K562 (cell line): ENCODE measurements around the gene GFI1. TPM values are rescaled to one million over a fixed set of nuclear protein-coding genes. Genes with fewer than 3 reads are reported as not detected.

Experiments used
- ARID2 ChIP-seq: fragments of 450-650 bp; IDR thresholded peaks from 2 replicates; pipeline ENCODE4 v1.6.1; 2017; ENCODE audit warnings: antibody characterized with exemption, mild to moderate bottlenecking
- BRD9 ChIP-seq: fragments of 450-650 bp; IDR thresholded peaks from 2 replicates; pipeline ENCODE4 v1.6.1; 2018; ENCODE audit warnings: low read depth; ENCODE audit not compliant: partially characterized antibody
- CBFA2T2 ChIP-seq: fragments of 450-650 bp; conservative IDR thresholded peaks from 2 replicates; pipeline ENCODE4 v1.6.1; 2017; ENCODE audit warnings: mild to moderate bottlenecking
- CSDE1 ChIP-seq, 2 experiments: fragments of 450-650 bp; IDR thresholded peaks; 2 replicates each; pipeline ENCODE4 v1.6.1; 2016; ENCODE audit warnings: mild to moderate bottlenecking in 1 of 2
- EP400 ChIP-seq: fragments of 450-650 bp; IDR thresholded peaks from 2 replicates; pipeline ENCODE4 v1.6.1; 2017; ENCODE audit warnings: antibody characterized with exemption, mild to moderate bottlenecking, moderate library complexity
- FOSL1 ChIP-seq: fragments of 200-800 bp; sonication (Bioruptor generic); conservative IDR thresholded peaks from 2 replicates; pipeline ENCODE4 v1.6.1; 2016; ENCODE audit warnings: missing genetic modification characterization, missing compliant biosample characterization
- GATAD2B ChIP-seq: fragments of 450-650 bp; IDR thresholded peaks from 2 replicates; pipeline ENCODE4 v1.6.1; 2017; ENCODE audit warnings: mild to moderate bottlenecking, borderline replicate concordance
- HDGF ChIP-seq: fragments of 450-650 bp; IDR thresholded peaks from 2 replicates; pipeline ENCODE4 v1.6.1; 2016
- HNRNPL ChIP-seq: fragments of 200-400 bp; formaldehyde crosslinking; IDR thresholded peaks from 2 replicates; pipeline ENCODE4 v1.6.1; 2017; ENCODE audit warnings: low read depth, mild to moderate bottlenecking, low read length
- ILF3 ChIP-seq: fragments of 450-650 bp; IDR thresholded peaks from 2 replicates; pipeline ENCODE4 v1.6.1; 2018; ENCODE audit warnings: antibody characterized with exemption, mild to moderate bottlenecking, moderate library complexity, borderline replicate concordance
- KLF1 ChIP-seq: fragments of 450-650 bp; IDR thresholded peaks from 2 replicates; pipeline ENCODE4 v1.6.1; 2016; ENCODE audit warnings: missing genetic modification characterization, missing compliant biosample characterization
- MAFF ChIP-seq: IDR thresholded peaks from 2 replicates; pipeline ENCODE4 v1.6.1; 2012; ENCODE audit warnings: low read length, improper control_type of control experiment
- MAFG ChIP-seq: fragments of 450-650 bp; conservative IDR thresholded peaks from 2 replicates; pipeline ENCODE4 v1.6.1; 2016; ENCODE audit warnings: missing genetic modification characterization, missing compliant biosample characterization
- MCM2 ChIP-seq: fragments of 450-650 bp; IDR thresholded peaks from 2 replicates; pipeline ENCODE4 v1.6.1; 2017; ENCODE audit warnings: low read depth, mild to moderate bottlenecking
- MCM5 ChIP-seq: fragments of 450-650 bp; IDR thresholded peaks from 2 replicates; pipeline ENCODE4 v1.6.1; 2016; ENCODE audit warnings: low read depth
- MEF2D ChIP-seq: conservative IDR thresholded peaks from 2 replicates; pipeline ENCODE4 v1.6.1; 2016; ENCODE audit warnings: low read depth, missing genetic modification characterization, missing compliant biosample characterization
- MYNN ChIP-seq, 2 experiments: sonication (generic); formaldehyde crosslinking in 1 of 2; IDR thresholded peaks; 2 replicates each; pipeline versions ENCODE4 v1.5.0 to v1.6.1; 2016 to 2020; ENCODE audit warnings: antibody characterized with exemption in 1 of 2, missing genetic modification reagents in 1 of 2
- NRF1 ChIP-seq, 2 experiments: fragments of 450-650 bp; IDR thresholded peaks in 1 of 2; conservative IDR thresholded peaks in 1 of 2; 2 replicates each; pipeline ENCODE4 v1.6.1; 2014; ENCODE audit warnings: mild to moderate bottlenecking in 2 of 2
- PCBP1 ChIP-seq: fragments of 200-400 bp; formaldehyde crosslinking; IDR thresholded peaks from 2 replicates; pipeline ENCODE4 v1.6.1; 2018; ENCODE audit warnings: mild to moderate bottlenecking, low read depth, low read length; ENCODE audit not compliant: poor library complexity, severe bottlenecking
- POLR2AphosphoS2 ChIP-seq: IDR thresholded peaks from 2 replicates; pipeline ENCODE4 v1.6.1; 2012; ENCODE audit warnings: low read length, improper control_type of control experiment
- POLR2B ChIP-seq: fragments of 450-650 bp; IDR thresholded peaks from 2 replicates; pipeline ENCODE4 v1.6.1; 2018; ENCODE audit warnings: low read depth; ENCODE audit not compliant: partially characterized antibody
- SMAD4 ChIP-seq: fragments of 250-450 bp; sonication (Bioruptor Pico); conservative IDR thresholded peaks from 2 replicates; pipeline ENCODE4 v1.8.0; 2021; ENCODE audit warnings: inconsistent platforms, mild to moderate bottlenecking, moderate library complexity
- TAF1 ChIP-seq: IDR thresholded peaks from 2 replicates; pipeline ENCODE4 v1.6.1; 2011; ENCODE audit warnings: mild to moderate bottlenecking, low read length, moderate library complexity; ENCODE audit not compliant: insufficient read depth, control insufficient read depth, severe bottlenecking; ENCODE audit errors: extremely low read depth
- ZNF584 ChIP-seq: fragments of 200-800 bp; sonication (Bioruptor generic); IDR thresholded peaks from 2 replicates; pipeline ENCODE4 v1.6.1; 2016; ENCODE audit warnings: low read depth, mild to moderate bottlenecking, missing genetic modification characterization, missing compliant biosample characterization
- ZNF707 ChIP-seq: fragments of 250-450 bp; sonication (Bioruptor Pico); conservative IDR thresholded peaks from 2 replicates; pipeline ENCODE4 v1.8.0; 2022; ENCODE audit warnings: inconsistent platforms, mild to moderate bottlenecking, moderate library complexity
- polyA plus RNA-seq, 8 experiments: library from polyadenylated mRNA; depleted of rRNA in 4 of 8; stranded (reverse) in 5 of 8; unstranded in 3 of 8; fragments of >200 nt; fragmentation: Nextera tagmentation in 2 of 8; fragmentation: Illumina TruSeq in 1 of 8; extraction: Ambion mirVana in 2 of 8; extraction: Trizol in 1 of 8; gene quantifications; 2 replicates each; pipeline versions ENCODE4 v1.2.1 to v1.2.3, GENCODE V29; 2011 to 2014; ENCODE audit warnings: inconsistent platforms in 1 of 8, missing spikeins in 1 of 8
- total RNA-seq, 7 experiments: library from RNA; depleted of rRNA in 6 of 7; stranded (reverse); fragments of >200 nt in 6 of 7; fragmentation: Illumina TruSeq in 2 of 7; extraction: Trizol in 2 of 7; gene quantifications; 2 replicates each; pipeline versions ENCODE4 v1.2.1 to v1.2.3, GENCODE V29; 2011 to 2021; ENCODE audit warnings: low replicate concordance in 1 of 7
- TF ChIP-seq, protein P1 (sequence below): fragments of 250-450 bp; sonication (Bioruptor Pico); IDR thresholded peaks from 2 replicates; pipeline ENCODE4 v1.4.0; 2020; ENCODE audit warnings: mild to moderate bottlenecking, moderate library complexity
- TF ChIP-seq, protein P2 (sequence below): fragments of 200-800 bp; sonication (Bioruptor generic); IDR thresholded peaks from 2 replicates; pipeline ENCODE4 v1.6.1; 2017; ENCODE audit warnings: missing genetic modification characterization, missing compliant biosample characterization
- TF ChIP-seq, protein P3 (sequence below): fragments of 250-450 bp; sonication (Bioruptor Pico); IDR thresholded peaks from 2 replicates; pipeline ENCODE4 v1.8.0; 2022; ENCODE audit warnings: moderate library complexity, mild to moderate bottlenecking, inconsistent platforms

The GFI1 gene
- total and polyA plus RNA-seq, 9 of the 15 experiments (the other 6 are each of a cell fraction or from before 2014, with no cell fraction given), result 0.07 to 0.93 (median 0.46) TPM

DNA sequence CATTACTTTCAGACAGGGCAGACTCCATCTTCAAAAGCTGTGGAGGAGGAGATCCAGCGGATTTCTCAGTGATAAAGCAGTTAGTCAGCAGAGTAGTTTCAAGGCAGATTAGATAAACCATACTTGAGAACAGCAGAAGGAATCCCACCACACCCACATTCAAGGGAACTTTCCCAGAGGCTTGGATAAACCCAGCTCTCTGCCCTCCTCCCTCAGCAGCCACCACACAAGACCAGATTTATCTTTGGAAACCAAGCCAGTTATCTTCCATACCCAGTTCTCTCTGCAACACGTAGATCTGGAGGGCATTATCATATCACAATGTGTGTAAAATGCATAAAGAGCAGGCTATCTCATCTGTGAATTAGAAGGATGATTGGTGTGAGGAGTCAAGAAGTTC is 40.2 kb downstream of the GFI1 start (continued):
- TF ChIP-seq, protein P1, sequence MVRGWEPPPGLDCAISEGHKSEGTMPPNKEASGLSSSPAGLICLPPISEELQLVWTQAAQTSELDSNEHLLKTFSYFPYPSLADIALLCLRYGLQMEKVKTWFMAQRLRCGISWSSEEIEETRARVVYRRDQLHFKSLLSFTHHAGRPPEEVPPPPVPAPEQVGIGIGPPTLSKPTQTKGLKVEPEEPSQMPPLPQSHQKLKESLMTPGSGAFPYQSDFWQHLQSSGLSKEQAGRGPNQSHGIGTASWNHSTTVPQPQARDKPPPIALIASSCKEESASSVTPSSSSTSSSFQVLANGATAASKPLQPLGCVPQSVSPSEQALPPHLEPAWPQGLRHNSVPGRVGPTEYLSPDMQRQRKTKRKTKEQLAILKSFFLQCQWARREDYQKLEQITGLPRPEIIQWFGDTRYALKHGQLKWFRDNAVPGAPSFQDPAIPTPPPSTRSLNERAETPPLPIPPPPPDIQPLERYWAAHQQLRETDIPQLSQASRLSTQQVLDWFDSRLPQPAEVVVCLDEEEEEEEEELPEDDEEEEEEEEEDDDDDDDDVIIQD (CRISPR knock-in tag), result no peak
- TF ChIP-seq POLR2AphosphoS2 (no peak), GATAD2B (peak; percentile 75; the same call in 1 of the 2 replicates), CBFA2T2 (peak; percentile 95), MAFF (peak; percentile 44; the same call in 1 of the 2 replicates), ZNF584 (0 out of 2 replicates have a peak, but pooled peaks have one; percentile 65), MCM5 (no peak), PCBP1 (no peak), FOSL1 (tag) (peak; percentile 98), ILF3 (no peak), MEF2D (tag) (peak; percentile 41; the same call in 1 of the 2 replicates), BRD9 (no peak), MYNN (IDR thresholded peaks at IDR 0.05) (peak; percentile 44; the same call in 1 of the 2 replicates), MYNN (CRISPR knock-in tag; IDR thresholded peaks at IDR 0.05) (no peak), POLR2B (no peak), ZNF707 (CRISPR knock-in tag) (no peak), MCM2 (no peak), TAF1 (no peak), SMAD4 (CRISPR knock-in tag) (peak; percentile 84), KLF1 (tag) (no peak), MAFG (tag) (peak; percentile 36), NRF1 (conservative IDR thresholded peaks at IDR 0.05 in 1 of 2, IDR thresholded peaks at IDR 0.05 in 1 of 2) (no peak), HDGF (no peak), HNRNPL (no peak), CSDE1 (IDR thresholded peaks at IDR 0.05) (no peak), ARID2 (no peak), EP400 (no peak)
- TF ChIP-seq, protein P2, sequence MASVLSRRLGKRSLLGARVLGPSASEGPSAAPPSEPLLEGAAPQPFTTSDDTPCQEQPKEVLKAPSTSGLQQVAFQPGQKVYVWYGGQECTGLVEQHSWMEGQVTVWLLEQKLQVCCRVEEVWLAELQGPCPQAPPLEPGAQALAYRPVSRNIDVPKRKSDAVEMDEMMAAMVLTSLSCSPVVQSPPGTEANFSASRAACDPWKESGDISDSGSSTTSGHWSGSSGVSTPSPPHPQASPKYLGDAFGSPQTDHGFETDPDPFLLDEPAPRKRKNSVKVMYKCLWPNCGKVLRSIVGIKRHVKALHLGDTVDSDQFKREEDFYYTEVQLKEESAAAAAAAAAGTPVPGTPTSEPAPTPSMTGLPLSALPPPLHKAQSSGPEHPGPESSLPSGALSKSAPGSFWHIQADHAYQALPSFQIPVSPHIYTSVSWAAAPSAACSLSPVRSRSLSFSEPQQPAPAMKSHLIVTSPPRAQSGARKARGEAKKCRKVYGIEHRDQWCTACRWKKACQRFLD (CRISPR knock-in tag), result peak; percentile 71; the same call in 1 of the 2 replicates
- TF ChIP-seq, protein P3, sequence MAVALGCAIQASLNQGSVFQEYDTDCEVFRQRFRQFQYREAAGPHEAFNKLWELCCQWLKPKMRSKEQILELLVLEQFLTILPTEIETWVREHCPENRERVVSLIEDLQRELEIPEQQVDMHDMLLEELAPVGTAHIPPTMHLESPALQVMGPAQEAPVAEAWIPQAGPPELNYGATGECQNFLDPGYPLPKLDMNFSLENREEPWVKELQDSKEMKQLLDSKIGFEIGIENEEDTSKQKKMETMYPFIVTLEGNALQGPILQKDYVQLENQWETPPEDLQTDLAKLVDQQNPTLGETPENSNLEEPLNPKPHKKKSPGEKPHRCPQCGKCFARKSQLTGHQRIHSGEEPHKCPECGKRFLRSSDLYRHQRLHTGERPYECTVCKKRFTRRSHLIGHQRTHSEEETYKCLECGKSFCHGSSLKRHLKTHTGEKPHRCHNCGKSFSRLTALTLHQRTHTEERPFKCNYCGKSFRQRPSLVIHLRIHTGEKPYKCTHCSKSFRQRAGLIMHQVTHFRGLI, result 0 out of 2 replicates have a peak, but pooled peaks have one; percentile 58
